AG04449 (cell line): Measurements from ENCODE around the gene CHD2.

Source experiments
- CTCF ChIA-PET: fragments of 350-600 bp; formaldehyde crosslinking; extraction: SDS; loops from one replicate; lab custom pipeline; 2021; ENCODE audit warnings: antibody characterized with exemption; lab: Yijun Ruan, JAX
- POLR2A ChIA-PET: fragments of 400-600, 350-600 bp; formaldehyde crosslinking; extraction: SDS; loops from one replicate; lab custom pipeline; 2020; ENCODE audit warnings: antibody characterized with exemption, inconsistent platforms; lab: Yijun Ruan, JAX
- DNase-seq: peaks from one replicate; pipeline ENCODE4 v3.0.0-alpha.2; 2010; ENCODE audit warnings: low read depth, low spot score
- H3K4me3 ChIP-seq: 2 replicates; pipeline ENCODE4 v1.5.1; 2011; ENCODE audit warnings: low read depth, mild to moderate bottlenecking, control low read depth, low read length
- CTCF ChIP-seq: IDR thresholded peaks from one replicate; pipeline ENCODE4 v1.5.1; 2011; ENCODE audit warnings: mild to moderate bottlenecking, moderate library complexity, low read length, control low read depth, inconsistent platforms; ENCODE audit not compliant: insufficient read depth; ENCODE audit errors: missing control alignments

CHD2 gene

GRCh38 chr15:93050648-93051047 is 150.5 kb downstream of the CHD2 start:
- CTCF ChIA-PET, result interaction anchor here (1.3 to 4.8 kb wide), 3 partner anchors 10 to 21 kb away, joined by 3 to 16 read pairs (median 5); no protein-coding TSS in a partner anchor
- DNase-seq, result no peak
- POLR2A ChIA-PET, result no interaction called here
- TF ChIP-seq CTCF, result no peak
- H3K4me3 ChIP-seq, result no peak overlapping the region

- no peak for DNase-seq
- ChIA-PET CTCF (interaction anchor here (4.8 kb wide), 1 partner anchor 14 kb away, joined by 16 read pairs; no protein-coding TSS in a partner anchor), POLR2A (no interaction called here)
- H3K4me3 ChIP-seq, result no peak overlapping the region
- TF ChIP-seq CTCF, result no peak
These were observed 151.3 kb downstream of the CHD2 start for GRCh38 chr15:93051236-93052089.

GRCh38 chr15:93052090-93052879 is 152.2 kb downstream of the CHD2 start:
- H3K4me3 ChIP-seq, result no peak overlapping the region
- TF ChIP-seq CTCF, result peak; percentile 13
- ChIA-PET CTCF (interaction anchor here (4.8 kb wide), 1 partner anchor 15 kb away, joined by 16 read pairs; no protein-coding TSS in a partner anchor), POLR2A (no interaction called here)
- DNase-seq, result no peak

- CTCF ChIA-PET, result no interaction called here
- TF ChIP-seq CTCF, result no peak
- no peak for DNase-seq
- no peak overlapping the region for H3K4me3 ChIP-seq
- POLR2A ChIA-PET, result no interaction called here
These were observed 155.1 kb downstream of the CHD2 start for GRCh38 chr15:93055211-93055610.

GRCh38 chr15:93056836-93057235 is 156.7 kb downstream of the CHD2 start:
- no peak for TF ChIP-seq CTCF
- ChIA-PET POLR2A (no interaction called here), CTCF (interaction anchor here (1.0 kb wide), 1 partner anchor 1063 kb away, joined by 3 read pairs; no protein-coding TSS in a partner anchor)
- H3K4me3 ChIP-seq, result no peak overlapping the region
- DNase-seq, result no peak
